Esophagus muscularis mucosa (tissue), 4 donors: ENCODE results near the gene HBEGF. TPM values are rescaled to one million over a fixed set of nuclear protein-coding genes. Genes with fewer than 3 reads are reported as not detected.

Experiments
- DNase-seq: peaks from one replicate; pipeline ENCODE4 v3.0.0-alpha.2; 2017; ENCODE audit errors: extremely low spot score
- H3K27ac ChIP-seq, 4 donors: fragments of 200-600 bp; sonication (generic); replicated peaks in 1 of 4; 1 replicate in 3 of 4; 2 replicates in 1 of 4; pipeline ENCODE4 v1.5.1; 2016 to 2019; ENCODE audit warnings: mild to moderate bottlenecking in 1 of 4
- H3K27me3 ChIP-seq, 4 donors: fragments of 200-600 bp; sonication (generic); one replicate each; pipeline versions ENCODE4 v1.5.1 to v1.6.0; 2016 to 2019
- H3K36me3 ChIP-seq, 4 donors: fragments of 200-600 bp; sonication (generic); one replicate each; pipeline ENCODE4 v1.5.1; 2016 to 2019
- H3K4me1 ChIP-seq, 4 donors: fragments of 200-600 bp; sonication (generic); one replicate each; pipeline ENCODE4 v1.5.1; 2016 to 2019
- H3K4me3 ChIP-seq, 4 donors: fragments of 200-600 bp; sonication (generic); 1 replicate in 2 of 4; 2 replicates in 2 of 4; pipeline ENCODE4 v1.5.1; 2016 to 2019; ENCODE audit warnings: mild to moderate bottlenecking in 4 of 4, moderate library complexity in 1 of 4
- H3K9me3 ChIP-seq, 4 donors: fragments of 200-600 bp; sonication (generic); 1 replicate in 3 of 4; 2 replicates in 1 of 4; pipeline ENCODE4 v1.5.1; 2016 to 2019
- EP300 ChIP-seq: sonication (generic); formaldehyde crosslinking; IDR thresholded peaks from one replicate; pipeline ENCODE4 v1.6.1; 2017; ENCODE audit warnings: antibody characterized with exemption
- POLR2A ChIP-seq: fragments of 450-650 bp; IDR thresholded peaks from one replicate; pipeline ENCODE4 v1.6.1; 2017; ENCODE audit warnings: antibody characterized with exemption, moderate library complexity, mild to moderate bottlenecking, low read depth
- POLR2AphosphoS5 ChIP-seq, 2 donors: sonication (generic); formaldehyde crosslinking; IDR thresholded peaks; one replicate each; pipeline ENCODE4 v1.6.1; 2017; ENCODE audit warnings: antibody characterized with exemption in 2 of 2
- WGBS: methylation state at CpG from one replicate; pipeline ENCODE4 v1.1.5; 2018; 5-methylcytosine and 5-hydroxymethylcytosine counted together
- intact Hi-C: fragments of 100-400 bp; cut with DNase I; formaldehyde crosslinking; loops from one replicate; pipeline ENCODE4 v1.15.1; 2023
- total RNA-seq, 4 donors: library from RNA; depleted of rRNA; stranded (reverse); fragments of >200 nt; gene quantifications; one replicate each; pipeline versions ENCODE4 v1.1.0 to v1.2.1, GENCODE V29; 2016
- TF ChIP-seq, protein P1 (sequence below), 3 experiments: fragments of 200-600 bp in 2 of 3; fragments of 450-650 bp in 1 of 3; sonication (generic) in 2 of 3; IDR thresholded peaks; one replicate each; pipeline ENCODE4 v1.5.1; 2017 to 2019; ENCODE audit warnings: antibody characterized with exemption in 3 of 3, mild to moderate bottlenecking in 2 of 3, moderate library complexity in 1 of 3

HBEGF gene
- total RNA-seq, 4 donors from 2014 or later = 6.6 to 20.0 (median 8.2) TPM

GRCh38 chr5:140365282-140365681 lies 18.9 kb upstream of the HBEGF start:
- H3K4me3 ChIP-seq = no peak overlapping the region
- no peak for DNase-seq
- no peaks in the 10 kb centered on the region for H3K36me3 ChIP-seq
- no peaks in the 10 kb centered on the region for H3K9me3 ChIP-seq
- peaks cover 6 to 8% (median 7%) of the 10 kb centered on the region in 4 donors for H3K4me1 ChIP-seq
- no peaks in the 10 kb centered on the region for H3K27me3 ChIP-seq
- 86% methylated on average over 3 of the region's 3 CpGs for WGBS
- TF ChIP-seq EP300 (no peak), POLR2AphosphoS5 (IDR thresholded peaks at IDR 0.05) (no peak), POLR2A (no peak)
- TF ChIP-seq, protein P1, sequence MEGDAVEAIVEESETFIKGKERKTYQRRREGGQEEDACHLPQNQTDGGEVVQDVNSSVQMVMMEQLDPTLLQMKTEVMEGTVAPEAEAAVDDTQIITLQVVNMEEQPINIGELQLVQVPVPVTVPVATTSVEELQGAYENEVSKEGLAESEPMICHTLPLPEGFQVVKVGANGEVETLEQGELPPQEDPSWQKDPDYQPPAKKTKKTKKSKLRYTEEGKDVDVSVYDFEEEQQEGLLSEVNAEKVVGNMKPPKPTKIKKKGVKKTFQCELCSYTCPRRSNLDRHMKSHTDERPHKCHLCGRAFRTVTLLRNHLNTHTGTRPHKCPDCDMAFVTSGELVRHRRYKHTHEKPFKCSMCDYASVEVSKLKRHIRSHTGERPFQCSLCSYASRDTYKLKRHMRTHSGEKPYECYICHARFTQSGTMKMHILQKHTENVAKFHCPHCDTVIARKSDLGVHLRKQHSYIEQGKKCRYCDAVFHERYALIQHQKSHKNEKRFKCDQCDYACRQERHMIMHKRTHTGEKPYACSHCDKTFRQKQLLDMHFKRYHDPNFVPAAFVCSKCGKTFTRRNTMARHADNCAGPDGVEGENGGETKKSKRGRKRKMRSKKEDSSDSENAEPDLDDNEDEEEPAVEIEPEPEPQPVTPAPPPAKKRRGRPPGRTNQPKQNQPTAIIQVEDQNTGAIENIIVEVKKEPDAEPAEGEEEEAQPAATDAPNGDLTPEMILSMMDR (IDR thresholded peaks at IDR 0.05) = no peak
- intact Hi-C loops = no loop called here
- H3K27ac ChIP-seq = no peak overlapping the region

GRCh38 chr5:140364472-140364765 lies 18.0 kb upstream of the HBEGF start:
- DNase-seq = no peak
- H3K9me3 ChIP-seq = no peaks in the 10 kb centered on the region
- H3K4me3 ChIP-seq = no peak overlapping the region
- H3K27ac ChIP-seq = no peak overlapping the region
- 100% methylated on average over 2 of the region's 3 CpGs for WGBS
- intact Hi-C loops = no loop called here
- TF ChIP-seq EP300 (no peak), POLR2A (no peak), POLR2AphosphoS5 (IDR thresholded peaks at IDR 0.05) (no peak)
- TF ChIP-seq, protein P1 (IDR thresholded peaks at IDR 0.05) = no peak
- H3K36me3 ChIP-seq = no peaks in the 10 kb centered on the region
- H3K4me1 ChIP-seq = peaks cover 6 to 8% (median 7%) of the 10 kb centered on the region in 4 donors
- no peaks in the 10 kb centered on the region for H3K27me3 ChIP-seq

GRCh38 chr5:140363631-140364471 lies 17.4 kb upstream of the HBEGF start:
- 56% methylated on average over 10 of the region's 20 CpGs for WGBS
- no peaks in the 10 kb centered on the region for H3K36me3 ChIP-seq
- no peak for DNase-seq
- TF ChIP-seq POLR2AphosphoS5 (IDR thresholded peaks at IDR 0.05) (no peak), POLR2A (no peak), EP300 (no peak)
- TF ChIP-seq, protein P1 (IDR thresholded peaks at IDR 0.05) = no peak
- no peaks in the 10 kb centered on the region for H3K9me3 ChIP-seq
- no peaks in the 10 kb centered on the region for H3K27me3 ChIP-seq
- intact Hi-C loops = no loop called here
- no peak overlapping the region for H3K27ac ChIP-seq
- peaks cover 6 to 8% (median 7%) of the 10 kb centered on the region in 4 donors for H3K4me1 ChIP-seq
- peak overlapping the region; percentile 24 to 51 (median 36) for H3K4me3 ChIP-seq

DNA sequence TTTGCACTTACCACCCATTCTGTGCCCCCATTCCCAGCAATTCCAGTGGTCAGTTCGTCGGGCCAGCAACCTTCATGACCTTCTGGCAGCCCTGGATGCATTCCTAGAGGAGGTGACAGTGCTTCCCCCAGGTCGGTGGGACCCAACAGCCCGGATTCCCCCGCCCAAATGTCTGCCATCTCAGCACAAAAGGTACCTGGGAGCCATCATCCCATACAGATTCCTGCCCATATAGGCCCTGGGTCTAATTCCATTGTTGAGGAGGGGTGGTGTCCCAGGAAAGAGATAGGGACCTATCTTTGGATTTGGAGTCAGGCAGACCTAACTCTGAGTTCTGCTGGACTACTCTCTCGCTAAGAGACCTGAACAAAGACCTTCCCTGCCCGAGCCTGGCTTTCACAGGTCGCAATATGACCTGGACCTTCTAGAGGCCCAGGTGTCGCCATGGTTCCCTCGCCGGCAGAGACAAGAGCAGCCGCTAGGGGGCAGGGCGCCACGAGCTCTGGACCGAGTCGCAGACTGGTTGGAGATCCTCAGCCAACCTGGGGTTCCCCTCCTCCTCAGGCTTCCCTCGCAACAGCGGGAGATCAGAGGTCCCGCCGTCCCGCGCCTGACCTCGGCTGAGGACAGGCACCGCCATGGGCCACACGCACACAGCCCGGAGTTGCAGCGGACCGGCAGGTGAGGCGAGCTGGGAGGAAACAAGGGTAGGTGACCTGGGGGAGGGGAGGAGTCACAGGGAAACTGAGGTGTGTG lies 16.6 kb upstream of the HBEGF start:
- intact Hi-C loops = no loop called here
- peaks cover 6 to 9% (median 7%) of the 10 kb centered on the region in 4 donors for H3K4me1 ChIP-seq
- H3K4me3 ChIP-seq = peak overlapping the region; percentile 24 to 51 (median 36)
- TF ChIP-seq EP300 (no peak), POLR2AphosphoS5 (IDR thresholded peaks at IDR 0.05) (no peak)
- TF ChIP-seq, protein P1 (IDR thresholded peaks at IDR 0.05) = peak in 2 of 3 experiments; percentile 71 to 74
- 44% methylated on average over 3 of the region's 29 CpGs for WGBS
- no peaks in the 10 kb centered on the region for H3K9me3 ChIP-seq
- DNase-seq = no peak
- no peaks in the 10 kb centered on the region for H3K36me3 ChIP-seq
- H3K27me3 ChIP-seq = no peaks in the 10 kb centered on the region
- H3K27ac ChIP-seq = no peak overlapping the region
